D341Med (cell line): ENCODE results near the gene CPEB2.

Experiments
- DNase-seq: peaks from one replicate; pipeline ENCODE4 v3.0.0; 2012; ENCODE audit warnings: low spot score

Gene CPEB2

GRCh38 chr4:15001869-15002658 is at the start of gene CPEB2:
Gene CPEB2 (plus strand): TSS chr4:15002481. CDS start chr4:15002674, 193 bp downstream.
- peak; percentile 93 for DNase-seq

GRCh38 chr4:14958436-14958835 is 43.8 kb upstream of the CPEB2 start:
- no peak for DNase-seq

GRCh38 chr4:14961292-14961691 is 41.0 kb upstream of the CPEB2 start:
- DNase-seq = no peak

GRCh38 chr4:14965071-14965470 is 37.2 kb upstream of the CPEB2 start:
- DNase-seq = no peak

- no peak for DNase-seq
These were observed 34.3 kb upstream of the CPEB2 start for GRCh38 chr4:14967982-14968381.

GRCh38 chr4:14977830-14978229 is 24.5 kb upstream of the CPEB2 start:
- DNase-seq = no peak

- DNase-seq = no peak
These were observed 17.8 kb upstream of the CPEB2 start for GRCh38 chr4:14984448-14984847.

- DNase-seq = no peak
These were observed 17.1 kb upstream of the CPEB2 start for GRCh38 chr4:14985161-14985560.

GRCh38 chr4:14985843-14986242 is 16.4 kb upstream of the CPEB2 start:
- no peak for DNase-seq

- no peak for DNase-seq
These were observed 15.2 kb upstream of the CPEB2 start for GRCh38 chr4:14987054-14987453.

- no peak for DNase-seq
These were observed 11.8 kb upstream of the CPEB2 start for GRCh38 chr4:14990484-14990883.

GRCh38 chr4:14994242-14994641 is 8.0 kb upstream of the CPEB2 start:
- DNase-seq = no peak

GRCh38 chr4:15001248-15001868 is 923 bp upstream of the CPEB2 start:
- peak; percentile 70 for DNase-seq

GRCh38 chr4:15002659-15003400 is 549 bp downstream of the CPEB2 start:
- peak; percentile 73 for DNase-seq

GRCh38 chr4:15003401-15003890 is 1.2 kb downstream of the CPEB2 start:
- peak; percentile 72 for DNase-seq

GRCh38 chr4:15003891-15004738 is 1.8 kb downstream of the CPEB2 start:
- DNase-seq = peak; percentile 62

GRCh38 chr4:15004739-15005301 is 2.5 kb downstream of the CPEB2 start:
- peak; percentile 65 for DNase-seq

GRCh38 chr4:15005474-15006115 is 3.3 kb downstream of the CPEB2 start:
- DNase-seq = no peak

- DNase-seq = no peak
These were observed 4.2 kb downstream of the CPEB2 start for GRCh38 chr4:15006416-15007024.

GRCh38 chr4:15007201-15007600 is 4.9 kb downstream of the CPEB2 start:
- DNase-seq = no peak
